HEK293 (cell line): ENCODE measurements around the gene IL12A.

Experiments used
- CTCF ChIA-PET: fragments of 350-600 bp; formaldehyde crosslinking; extraction: SDS; loops from one replicate; lab custom pipeline; 2021; ENCODE audit warnings: antibody characterized with exemption; lab: Yijun Ruan, JAX
- POLR2A ChIA-PET: fragments of 300-600 bp; formaldehyde crosslinking; extraction: SDS; loops from one replicate; lab custom pipeline; 2020; ENCODE audit warnings: antibody characterized with exemption, inconsistent platforms; lab: Yijun Ruan, JAX
- H3K27ac ChIP-seq: fragments of 200-500 bp; sonication (Bioruptor generic); 2 replicates; pipeline ENCODE4 v1.5.1; 2014; ENCODE audit warnings: low read depth, low read length, control low read depth, inconsistent platforms; ENCODE audit errors: extremely low read depth
- H3K36me3 ChIP-seq, 2 experiments: fragments of 200-500 bp in 1 of 2; sonication (Bioruptor generic) in 1 of 2; 1 replicate in 1 of 2; 2 replicates in 1 of 2; pipeline ENCODE4 v1.5.1; 2014 to 2017; ENCODE audit warnings: inconsistent platforms in 2 of 2, low read length in 2 of 2; ENCODE audit not compliant: control insufficient read depth in 2 of 2, insufficient read depth in 1 of 2
- H3K4me1 ChIP-seq: fragments of 200-500 bp; sonication (Bioruptor generic); 2 replicates; pipeline ENCODE4 v1.5.1; 2014; ENCODE audit warnings: mild to moderate bottlenecking, low read length, inconsistent platforms; ENCODE audit not compliant: control insufficient read depth, insufficient read depth
- H3K4me3 ChIP-seq: 2 replicates; pipeline ENCODE4 v1.5.1; 2011; ENCODE audit warnings: low read depth, mild to moderate bottlenecking, control low read depth, low read length, moderate library complexity
- H3K9me3 ChIP-seq: fragments of 200-500 bp; sonication (Bioruptor generic); 2 replicates; pipeline ENCODE4 v1.5.1; 2014; ENCODE audit warnings: low read depth, low read length, inconsistent platforms; ENCODE audit not compliant: control insufficient read depth, insufficient read depth
- ELK4 ChIP-seq: IDR thresholded peaks from 2 replicates; pipeline ENCODE4 v1.6.1; 2011; ENCODE audit warnings: mild to moderate bottlenecking, low read depth, low read length, borderline replicate concordance
- GLIS1 ChIP-seq: fragments of 450-650 bp; formaldehyde crosslinking; IDR thresholded peaks from 2 replicates; pipeline ENCODE4 v1.5.1; 2016; ENCODE audit warnings: missing biosample characterization, missing genetic modification characterization
- MZF1 ChIP-seq: fragments of 450-650 bp; formaldehyde crosslinking; IDR thresholded peaks from 2 replicates; pipeline ENCODE4 v1.5.1; 2017; ENCODE audit warnings: missing biosample characterization, missing genetic modification characterization, borderline replicate concordance
- SCRT2 ChIP-seq: fragments of 450-650 bp; formaldehyde crosslinking; IDR thresholded peaks from 2 replicates; pipeline ENCODE4 v1.5.1; 2016; ENCODE audit warnings: missing biosample characterization, missing genetic modification characterization
- ZBTB21 ChIP-seq: fragments of 450-650 bp; formaldehyde crosslinking; IDR thresholded peaks from 2 replicates; pipeline ENCODE4 v1.5.1; 2017; ENCODE audit warnings: missing biosample characterization, missing genetic modification characterization
- ZFP41 ChIP-seq: fragments of 450-650 bp; formaldehyde crosslinking; IDR thresholded peaks from 2 replicates; pipeline ENCODE4 v1.5.1; 2016; ENCODE audit warnings: missing biosample characterization, missing genetic modification characterization, borderline replicate concordance
- ZNF114 ChIP-seq: fragments of 450-650 bp; formaldehyde crosslinking; IDR thresholded peaks from 2 replicates; pipeline ENCODE4 v1.5.0; 2017; ENCODE audit warnings: missing biosample characterization, missing genetic modification characterization
- ZNF335 ChIP-seq: fragments of 450-650 bp; formaldehyde crosslinking; conservative IDR thresholded peaks from 2 replicates; pipeline ENCODE4 v1.5.1; 2016; ENCODE audit warnings: missing biosample characterization, missing genetic modification characterization
- ZNF366 ChIP-seq: fragments of 450-650 bp; formaldehyde crosslinking; conservative IDR thresholded peaks from 2 replicates; pipeline ENCODE4 v1.5.1; 2016; ENCODE audit warnings: missing biosample characterization, missing genetic modification characterization
- ZNF548 ChIP-seq: fragments of 450-650 bp; formaldehyde crosslinking; IDR thresholded peaks from 2 replicates; pipeline ENCODE4 v1.5.1; 2016; ENCODE audit warnings: missing biosample characterization, missing genetic modification characterization
- ZNF629 ChIP-seq: fragments of 450-650 bp; formaldehyde crosslinking; IDR thresholded peaks from 2 replicates; pipeline ENCODE4 v1.5.1; 2017; ENCODE audit warnings: missing biosample characterization, missing genetic modification characterization
- ZNF658 ChIP-seq: fragments of 450-650 bp; formaldehyde crosslinking; IDR thresholded peaks from 2 replicates; pipeline ENCODE4; 2016; ENCODE audit warnings: missing biosample characterization, missing genetic modification characterization
- ZNF664 ChIP-seq: fragments of 450-650 bp; formaldehyde crosslinking; IDR thresholded peaks from 2 replicates; pipeline ENCODE4 v1.5.1; 2016; ENCODE audit warnings: missing biosample characterization, missing genetic modification characterization
- ZNF776 ChIP-seq: fragments of 450-650 bp; formaldehyde crosslinking; IDR thresholded peaks from 2 replicates; pipeline ENCODE4 v1.5.0; 2017; ENCODE audit warnings: missing biosample characterization, missing genetic modification characterization, borderline replicate concordance
- ZNF777 ChIP-seq: fragments of 450-650 bp; formaldehyde crosslinking; IDR thresholded peaks from 2 replicates; pipeline ENCODE4 v1.5.1; 2017; ENCODE audit warnings: missing biosample characterization, missing genetic modification characterization, borderline replicate concordance
- ZNF791 ChIP-seq: fragments of 450-650 bp; formaldehyde crosslinking; IDR thresholded peaks from 2 replicates; pipeline ENCODE4 v1.5.1; 2016; ENCODE audit warnings: missing biosample characterization, missing genetic modification characterization
- ZNF830 ChIP-seq: fragments of 450-650 bp; IDR thresholded peaks from 2 replicates; pipeline ENCODE4 v1.5.0; 2018; ENCODE audit warnings: missing biosample characterization, missing genetic modification characterization, low read depth, mild to moderate bottlenecking, moderate library complexity
- ZXDB ChIP-seq: fragments of 450-650 bp; formaldehyde crosslinking; IDR thresholded peaks from 2 replicates; pipeline ENCODE4 v1.5.1; 2016; ENCODE audit warnings: missing biosample characterization, missing genetic modification characterization
- TF ChIP-seq, protein P1 (sequence below): fragments of 450-650 bp; formaldehyde crosslinking; IDR thresholded peaks from 2 replicates; pipeline ENCODE4 v1.5.1; 2016; ENCODE audit warnings: missing biosample characterization, missing genetic modification characterization, borderline replicate concordance
- TF ChIP-seq, protein P2 (sequence below): fragments of 450-650 bp; formaldehyde crosslinking; IDR thresholded peaks from 2 replicates; pipeline ENCODE4 v1.5.1; 2016; ENCODE audit warnings: missing biosample characterization, missing genetic modification characterization
- TF ChIP-seq, protein P3 (sequence below): fragments of 450-650 bp; formaldehyde crosslinking; IDR thresholded peaks from 2 replicates; pipeline ENCODE4 v1.5.1; 2016; ENCODE audit warnings: missing biosample characterization, missing genetic modification characterization
- TF ChIP-seq, protein P4 (sequence below): fragments of 450-650 bp; formaldehyde crosslinking; IDR thresholded peaks from 2 replicates; pipeline ENCODE4 v1.5.1; 2016; ENCODE audit warnings: missing biosample characterization, missing genetic modification characterization

The IL12A gene

DNA sequence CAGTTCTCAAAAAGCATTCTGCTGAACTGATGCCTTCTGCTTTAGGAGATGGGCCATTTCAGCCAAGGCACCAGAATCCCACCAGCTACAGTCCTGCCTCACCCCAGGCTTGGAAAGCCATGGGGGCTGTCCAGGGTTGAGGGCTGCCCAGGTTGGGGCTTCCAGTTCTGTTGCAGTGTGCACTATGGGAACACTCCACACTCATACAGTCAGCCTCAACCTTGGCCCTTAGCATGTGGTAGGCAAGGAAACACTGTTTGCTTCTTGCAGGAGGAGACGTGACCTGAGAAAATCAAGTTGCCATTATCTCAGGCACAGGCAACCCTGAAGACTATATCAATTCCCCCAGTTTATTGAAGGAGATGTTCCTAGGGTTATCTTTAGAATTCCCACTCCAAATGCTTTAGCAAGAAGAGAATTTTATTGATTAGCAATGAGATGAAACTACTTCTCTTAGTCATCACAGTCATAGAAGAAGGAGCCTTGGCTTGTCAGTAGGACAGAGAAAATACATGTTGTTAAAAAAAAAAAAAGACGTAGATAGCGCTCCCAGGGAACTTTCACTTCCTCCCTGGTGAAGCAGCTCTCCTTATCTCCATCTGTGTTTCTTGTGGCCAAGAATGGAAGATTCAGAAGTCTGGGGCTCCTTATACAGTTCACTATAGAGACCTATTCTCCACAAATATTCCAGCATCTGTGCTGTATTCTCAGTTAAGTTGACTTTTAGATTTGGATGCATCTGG, 38.3 kb upstream of the IL12A start:
- no peak for TF ChIP-seq ZNF114
- Histone ChIP-seq H3K27ac (no peak overlapping the region), H3K4me3 (no peak overlapping the region), H3K36me3 (no peaks in the 10 kb centered on the region), H3K4me1 (no peaks in the 10 kb centered on the region), H3K9me3 (no peaks in the 10 kb centered on the region)
- ChIA-PET POLR2A (no interaction called here), CTCF (no interaction called here)

DNA sequence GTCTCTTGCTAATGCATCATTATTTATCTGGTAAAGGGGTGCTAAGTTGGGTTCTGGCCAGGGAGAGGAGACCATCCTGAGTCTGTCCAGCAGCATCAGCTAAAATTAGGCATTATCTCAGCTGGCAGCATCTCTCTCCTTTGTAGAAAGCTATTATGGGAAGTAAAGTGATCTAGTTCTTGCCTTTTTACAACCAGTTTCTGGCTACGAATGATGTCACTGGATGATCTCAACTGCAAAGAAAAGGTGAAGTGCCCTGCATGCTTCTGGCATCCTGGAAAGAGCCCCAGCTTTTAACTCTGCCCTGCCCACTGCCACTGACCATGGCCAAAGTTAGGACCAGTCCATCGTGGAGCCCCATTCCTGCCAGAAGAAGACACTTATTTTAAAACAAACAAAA, 37.1 kb upstream of the IL12A start:
- POLR2A ChIA-PET: no interaction called here
- TF ChIP-seq GLIS1 (tag by site-specific recombination): no peak
- TF ChIP-seq ZNF776 (tag by site-specific recombination): no peak
- no peak for TF ChIP-seq ELK4
- TF ChIP-seq ZNF629 (tag by site-specific recombination): peak; percentile 50; the same call in 1 of the 2 replicates
- TF ChIP-seq, protein P1, sequence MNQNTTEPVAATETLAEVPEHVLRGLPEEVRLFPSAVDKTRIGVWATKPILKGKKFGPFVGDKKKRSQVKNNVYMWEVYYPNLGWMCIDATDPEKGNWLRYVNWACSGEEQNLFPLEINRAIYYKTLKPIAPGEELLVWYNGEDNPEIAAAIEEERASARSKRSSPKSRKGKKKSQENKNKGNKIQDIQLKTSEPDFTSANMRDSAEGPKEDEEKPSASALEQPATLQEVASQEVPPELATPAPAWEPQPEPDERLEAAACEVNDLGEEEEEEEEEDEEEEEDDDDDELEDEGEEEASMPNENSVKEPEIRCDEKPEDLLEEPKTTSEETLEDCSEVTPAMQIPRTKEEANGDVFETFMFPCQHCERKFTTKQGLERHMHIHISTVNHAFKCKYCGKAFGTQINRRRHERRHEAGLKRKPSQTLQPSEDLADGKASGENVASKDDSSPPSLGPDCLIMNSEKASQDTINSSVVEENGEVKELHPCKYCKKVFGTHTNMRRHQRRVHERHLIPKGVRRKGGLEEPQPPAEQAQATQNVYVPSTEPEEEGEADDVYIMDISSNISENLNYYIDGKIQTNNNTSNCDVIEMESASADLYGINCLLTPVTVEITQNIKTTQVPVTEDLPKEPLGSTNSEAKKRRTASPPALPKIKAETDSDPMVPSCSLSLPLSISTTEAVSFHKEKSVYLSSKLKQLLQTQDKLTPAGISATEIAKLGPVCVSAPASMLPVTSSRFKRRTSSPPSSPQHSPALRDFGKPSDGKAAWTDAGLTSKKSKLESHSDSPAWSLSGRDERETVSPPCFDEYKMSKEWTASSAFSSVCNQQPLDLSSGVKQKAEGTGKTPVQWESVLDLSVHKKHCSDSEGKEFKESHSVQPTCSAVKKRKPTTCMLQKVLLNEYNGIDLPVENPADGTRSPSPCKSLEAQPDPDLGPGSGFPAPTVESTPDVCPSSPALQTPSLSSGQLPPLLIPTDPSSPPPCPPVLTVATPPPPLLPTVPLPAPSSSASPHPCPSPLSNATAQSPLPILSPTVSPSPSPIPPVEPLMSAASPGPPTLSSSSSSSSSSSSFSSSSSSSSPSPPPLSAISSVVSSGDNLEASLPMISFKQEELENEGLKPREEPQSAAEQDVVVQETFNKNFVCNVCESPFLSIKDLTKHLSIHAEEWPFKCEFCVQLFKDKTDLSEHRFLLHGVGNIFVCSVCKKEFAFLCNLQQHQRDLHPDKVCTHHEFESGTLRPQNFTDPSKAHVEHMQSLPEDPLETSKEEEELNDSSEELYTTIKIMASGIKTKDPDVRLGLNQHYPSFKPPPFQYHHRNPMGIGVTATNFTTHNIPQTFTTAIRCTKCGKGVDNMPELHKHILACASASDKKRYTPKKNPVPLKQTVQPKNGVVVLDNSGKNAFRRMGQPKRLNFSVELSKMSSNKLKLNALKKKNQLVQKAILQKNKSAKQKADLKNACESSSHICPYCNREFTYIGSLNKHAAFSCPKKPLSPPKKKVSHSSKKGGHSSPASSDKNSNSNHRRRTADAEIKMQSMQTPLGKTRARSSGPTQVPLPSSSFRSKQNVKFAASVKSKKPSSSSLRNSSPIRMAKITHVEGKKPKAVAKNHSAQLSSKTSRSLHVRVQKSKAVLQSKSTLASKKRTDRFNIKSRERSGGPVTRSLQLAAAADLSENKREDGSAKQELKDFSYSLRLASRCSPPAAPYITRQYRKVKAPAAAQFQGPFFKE (tag by site-specific recombination): no peak
- no peak for TF ChIP-seq ZFP41 (tag by site-specific recombination)
- no peak for TF ChIP-seq ZNF777 (tag by site-specific recombination)
- no peak for TF ChIP-seq ZNF658 (tag by site-specific recombination)
- peak; percentile 78 for TF ChIP-seq ZNF366 (tag by site-specific recombination)
- TF ChIP-seq ZNF548 (tag by site-specific recombination): no peak
- peak; percentile 54 for TF ChIP-seq ZNF335 (tag by site-specific recombination)
- TF ChIP-seq, protein P2, sequence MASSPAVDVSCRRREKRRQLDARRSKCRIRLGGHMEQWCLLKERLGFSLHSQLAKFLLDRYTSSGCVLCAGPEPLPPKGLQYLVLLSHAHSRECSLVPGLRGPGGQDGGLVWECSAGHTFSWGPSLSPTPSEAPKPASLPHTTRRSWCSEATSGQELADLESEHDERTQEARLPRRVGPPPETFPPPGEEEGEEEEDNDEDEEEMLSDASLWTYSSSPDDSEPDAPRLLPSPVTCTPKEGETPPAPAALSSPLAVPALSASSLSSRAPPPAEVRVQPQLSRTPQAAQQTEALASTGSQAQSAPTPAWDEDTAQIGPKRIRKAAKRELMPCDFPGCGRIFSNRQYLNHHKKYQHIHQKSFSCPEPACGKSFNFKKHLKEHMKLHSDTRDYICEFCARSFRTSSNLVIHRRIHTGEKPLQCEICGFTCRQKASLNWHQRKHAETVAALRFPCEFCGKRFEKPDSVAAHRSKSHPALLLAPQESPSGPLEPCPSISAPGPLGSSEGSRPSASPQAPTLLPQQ (tag by site-specific recombination): no peak
- TF ChIP-seq SCRT2 (tag by site-specific recombination): no peak
- TF ChIP-seq MZF1 (tag by site-specific recombination): no peak
- TF ChIP-seq, protein P3, sequence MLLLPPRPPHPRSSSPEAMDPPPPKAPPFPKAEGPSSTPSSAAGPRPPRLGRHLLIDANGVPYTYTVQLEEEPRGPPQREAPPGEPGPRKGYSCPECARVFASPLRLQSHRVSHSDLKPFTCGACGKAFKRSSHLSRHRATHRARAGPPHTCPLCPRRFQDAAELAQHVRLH (tag by site-specific recombination): no peak
- no peak for TF ChIP-seq ZNF791 (tag by site-specific recombination)
- no peak for TF ChIP-seq ZXDB (tag by site-specific recombination)
- TF ChIP-seq ZNF830 (tag by site-specific recombination): no peak
- TF ChIP-seq ZBTB21 (tag by site-specific recombination): peak; percentile 58
- TF ChIP-seq, protein P4, sequence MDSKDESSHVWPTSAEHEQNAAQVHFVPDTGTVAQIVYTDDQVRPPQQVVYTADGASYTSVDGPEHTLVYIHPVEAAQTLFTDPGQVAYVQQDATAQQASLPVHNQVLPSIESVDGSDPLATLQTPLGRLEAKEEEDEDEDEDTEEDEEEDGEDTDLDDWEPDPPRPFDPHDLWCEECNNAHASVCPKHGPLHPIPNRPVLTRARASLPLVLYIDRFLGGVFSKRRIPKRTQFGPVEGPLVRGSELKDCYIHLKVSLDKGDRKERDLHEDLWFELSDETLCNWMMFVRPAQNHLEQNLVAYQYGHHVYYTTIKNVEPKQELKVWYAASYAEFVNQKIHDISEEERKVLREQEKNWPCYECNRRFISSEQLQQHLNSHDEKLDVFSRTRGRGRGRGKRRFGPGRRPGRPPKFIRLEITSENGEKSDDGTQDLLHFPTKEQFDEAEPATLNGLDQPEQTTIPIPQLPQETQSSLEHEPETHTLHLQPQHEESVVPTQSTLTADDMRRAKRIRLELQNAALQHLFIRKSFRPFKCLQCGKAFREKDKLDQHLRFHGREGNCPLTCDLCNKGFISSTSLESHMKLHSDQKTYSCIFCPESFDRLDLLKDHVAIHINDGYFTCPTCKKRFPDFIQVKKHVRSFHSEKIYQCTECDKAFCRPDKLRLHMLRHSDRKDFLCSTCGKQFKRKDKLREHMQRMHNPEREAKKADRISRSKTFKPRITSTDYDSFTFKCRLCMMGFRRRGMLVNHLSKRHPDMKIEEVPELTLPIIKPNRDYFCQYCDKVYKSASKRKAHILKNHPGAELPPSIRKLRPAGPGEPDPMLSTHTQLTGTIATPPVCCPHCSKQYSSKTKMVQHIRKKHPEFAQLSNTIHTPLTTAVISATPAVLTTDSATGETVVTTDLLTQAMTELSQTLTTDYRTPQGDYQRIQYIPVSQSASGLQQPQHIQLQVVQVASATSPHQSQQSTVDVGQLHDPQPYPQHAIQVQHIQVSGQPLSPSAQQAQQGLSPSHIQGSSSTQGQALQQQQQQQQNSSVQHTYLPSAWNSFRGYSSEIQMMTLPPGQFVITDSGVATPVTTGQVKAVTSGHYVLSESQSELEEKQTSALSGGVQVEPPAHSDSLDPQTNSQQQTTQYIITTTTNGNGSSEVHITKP (tag by site-specific recombination): peak; percentile 74
- TF ChIP-seq ZNF664 (tag by site-specific recombination): no peak
- Histone ChIP-seq H3K4me3 (no peak overlapping the region), H3K27ac (no peak overlapping the region), H3K36me3 (no peaks in the 10 kb centered on the region), H3K9me3 (no peaks in the 10 kb centered on the region), H3K4me1 (no peaks in the 10 kb centered on the region)
- CTCF ChIA-PET: no interaction called here
